Left colon (tissue), 2 donors: ENCODE results near the gene OR2H1. TPM values are rescaled to one million over a fixed set of nuclear protein-coding genes. Genes with fewer than 3 reads are reported as not detected.

Experiments
- ATAC-seq: fragments of 200-7000 bp; cut with Tn5 transposase; one replicate; pipeline ENCODE4 v1.9.1; 2020; ENCODE audit warnings: mild to moderate bottlenecking, moderate library complexity
- DNase-seq, 2 donors: peaks; one replicate each; pipeline ENCODE4 v3.0.0-alpha.2; 2020
- intact Hi-C, 2 donors: fragments of 100-400 bp; cut with DNase I in 1 of 2; cut with micrococcal nuclease in 1 of 2; formaldehyde crosslinking; loops; one replicate each; pipeline versions ENCODE4 v1.11.2 to v1.14.0; 2022; cut with DNase I, micrococcal nuclease
- total RNA-seq, 2 donors: library from RNA; stranded (reverse); fragmentation: NEBNext Ultra II Directional; extraction: Animal tissue kit (Norgen Biotek cat#: 25700); gene quantifications; one replicate each; pipeline ENCODE4 v1.2.1, GENCODE V29; 2021
- donor health status: DM: no; HTN: no; CAD: no.
- donor health status: DM: yes; HTN: yes; CAD: no.

The OR2H1 gene
- total RNA-seq, 2 donors from 2014 or later = not detected

DNA sequence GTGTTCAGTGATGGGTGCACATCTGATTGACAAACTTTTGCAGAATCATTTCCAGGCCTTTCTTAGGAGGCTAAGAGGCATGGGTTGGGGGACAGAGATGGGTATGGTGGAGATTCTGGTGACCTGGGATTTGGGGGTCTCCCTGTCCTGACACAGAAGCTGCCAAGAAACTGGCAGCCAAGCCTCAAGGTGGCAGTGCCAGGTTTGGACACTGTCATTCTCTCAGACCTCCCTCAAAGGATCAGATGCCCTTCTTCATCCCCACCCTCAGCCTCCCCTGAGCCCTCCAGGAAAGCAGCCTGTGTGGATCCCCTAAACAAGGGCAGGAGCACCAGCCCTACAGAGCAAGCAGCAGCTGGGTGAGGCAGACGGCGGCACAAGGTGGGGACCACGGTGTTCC is 48.9 kb downstream of the OR2H1 start:
- intact Hi-C loops = no loop called here

DNA sequence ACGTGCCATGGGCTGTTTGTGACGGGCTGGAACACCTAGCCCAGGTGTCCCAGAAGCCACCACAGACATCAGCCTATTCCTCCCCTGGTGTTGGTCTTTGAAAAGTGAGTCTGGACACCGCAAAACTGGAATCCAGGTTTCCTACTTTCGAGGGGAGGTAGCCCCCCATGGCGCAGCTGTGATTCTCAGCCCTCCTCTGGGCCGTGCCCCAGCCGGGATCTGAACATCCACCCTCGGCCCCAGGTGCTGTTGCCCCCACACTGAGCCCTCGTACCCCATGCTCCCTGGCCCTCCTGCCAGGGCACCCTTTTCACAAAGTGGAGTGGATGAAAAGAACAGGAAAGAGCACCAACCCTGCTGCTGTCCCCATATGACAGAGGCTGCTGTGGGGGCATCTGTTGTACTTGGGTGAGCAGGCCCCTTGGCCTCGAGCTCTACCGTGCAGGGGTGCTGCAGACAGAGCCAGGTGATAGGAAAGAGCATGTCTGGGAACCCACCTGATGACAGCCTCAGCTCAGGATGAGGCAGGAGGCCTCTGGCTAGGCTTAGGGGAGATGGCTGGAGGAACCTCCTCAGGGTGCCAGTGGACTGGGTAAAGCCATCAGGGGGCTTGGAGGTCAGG is 49.6 kb downstream of the OR2H1 start:
- ATAC-seq (no peak), DNase-seq (no peak)
- intact Hi-C loops = no loop called here

More for the DNA sequence above, 48.9 kb downstream of the OR2H1 start:
- no peak for ATAC-seq
- DNase-seq = no peak

DNA sequence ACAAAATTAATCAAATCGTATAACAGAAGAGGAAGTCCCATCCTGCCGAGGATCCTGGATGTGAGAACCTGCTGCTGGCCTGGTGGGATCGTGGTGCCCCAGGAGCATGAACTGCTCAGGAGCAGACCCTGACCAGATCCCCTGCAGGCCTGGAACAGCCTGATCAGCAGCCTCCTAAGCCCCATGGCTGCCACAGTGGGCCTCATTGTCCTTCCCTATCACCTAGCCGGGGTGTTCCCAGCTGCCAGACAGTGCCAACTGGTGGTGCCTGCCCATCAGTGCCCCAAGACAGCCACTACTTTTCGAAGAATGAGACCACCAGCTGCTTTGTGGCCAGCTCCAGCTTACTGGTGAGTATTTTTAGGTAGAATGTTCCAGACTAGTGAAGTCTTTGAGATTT is 50.4 kb downstream of the OR2H1 start:
- intact Hi-C loops = no loop called here
- no peak for DNase-seq
- ATAC-seq = no peak

DNA sequence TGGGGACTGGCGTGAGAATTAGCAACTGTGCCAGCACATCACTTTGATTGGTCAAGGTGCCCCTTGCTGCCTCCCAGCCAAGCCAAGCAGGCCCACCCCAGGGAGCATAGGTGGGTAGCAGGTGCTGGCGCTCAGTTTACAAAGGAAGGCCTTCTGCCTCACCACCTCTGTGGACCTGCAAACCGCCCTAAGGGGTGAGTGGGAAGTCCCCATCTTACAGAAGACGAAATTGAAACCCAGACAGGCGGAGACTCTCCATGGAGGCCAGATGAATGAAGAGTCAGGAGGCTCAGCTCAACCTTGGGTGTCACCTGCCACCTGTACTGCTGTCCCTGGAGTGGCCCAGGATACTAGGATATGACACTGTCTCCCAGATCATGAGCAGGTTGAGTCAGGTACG is 52.3 kb downstream of the OR2H1 start:
- intact Hi-C loops = no loop called here
- no peak for ATAC-seq
- no peak for DNase-seq

DNA sequence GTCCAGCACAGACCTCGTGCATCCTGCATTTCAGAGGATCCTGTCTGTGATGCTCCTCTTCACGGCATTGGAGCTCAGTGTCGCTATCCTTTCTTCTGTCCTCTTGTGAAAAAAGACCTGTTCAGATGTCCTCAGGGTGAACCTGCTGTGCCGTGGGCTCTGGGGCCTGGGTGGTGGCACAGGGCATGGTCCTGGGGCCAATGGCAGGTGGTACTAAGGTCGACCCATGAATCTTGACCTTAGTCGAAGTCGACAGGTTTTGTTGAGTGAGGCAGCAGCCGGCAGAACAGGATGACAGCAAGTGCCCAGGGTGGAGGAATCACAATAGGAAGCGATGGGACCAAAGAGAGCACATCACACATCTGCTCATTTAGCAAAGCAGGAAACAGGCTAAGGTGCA is 52.8 kb downstream of the OR2H1 start:
- DNase-seq = no peak
- intact Hi-C loops = no loop called here
- no peak for ATAC-seq

DNA sequence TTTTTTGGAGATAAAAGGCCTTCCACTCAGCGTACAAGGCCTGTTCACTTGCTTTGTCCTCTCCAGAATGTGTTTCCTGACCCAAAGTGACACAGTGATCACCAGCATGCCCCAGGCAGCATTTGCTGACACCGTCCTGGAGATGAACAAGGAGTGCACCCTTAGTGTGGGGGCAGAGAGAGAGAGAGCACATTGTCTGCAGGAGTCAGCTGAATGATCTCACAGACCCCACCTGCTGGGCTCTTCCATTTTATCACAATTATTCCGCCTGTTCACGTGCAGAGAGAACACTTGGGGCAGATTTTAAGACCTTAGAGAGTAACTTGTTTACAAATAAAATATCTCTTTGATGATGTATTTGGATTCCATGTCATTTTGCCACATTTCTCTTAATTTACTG is 53.2 kb downstream of the OR2H1 start:
- intact Hi-C loops = no loop called here
- ATAC-seq = no peak
- DNase-seq = no peak

DNA sequence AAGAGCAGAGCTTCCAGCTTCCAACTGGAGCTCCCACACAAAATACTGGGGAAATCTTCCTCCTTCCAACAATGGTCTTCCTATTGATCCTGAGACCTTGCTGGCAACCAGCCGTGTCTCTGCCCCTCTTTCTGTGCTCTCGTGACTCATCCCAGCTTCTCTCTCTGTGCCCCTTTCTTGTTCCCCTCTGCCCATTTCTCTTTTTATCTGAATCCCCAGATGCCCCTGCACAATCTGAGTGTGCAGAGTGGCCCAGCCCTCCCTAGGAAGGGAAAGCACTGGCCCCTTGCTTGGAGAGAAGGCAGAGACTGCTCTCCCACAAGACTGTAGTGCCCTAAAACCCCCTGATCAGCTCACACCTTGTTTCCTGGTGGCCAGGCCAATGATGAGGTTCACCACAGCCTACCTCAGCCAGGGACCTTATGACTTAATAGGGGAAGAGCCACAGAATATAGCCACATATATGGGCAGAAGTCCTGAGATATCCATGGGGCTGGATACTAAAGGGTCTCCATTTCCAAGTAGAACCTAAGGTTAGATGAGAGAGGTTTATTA is 53.9 kb downstream of the OR2H1 start:
- ATAC-seq (no peak), DNase-seq (no peak)
- intact Hi-C loops = no loop called here

Other genes starting within 250 kb of the OR2H1 start
- gene OR14J1, start 155.5 kb upstream of the OR2H1 start, total RNA-seq = not detected
- gene OR5V1, start 88.3 kb upstream of the OR2H1 start, total RNA-seq = not detected
- not detected for gene OR12D3, start 81.9 kb upstream of the OR2H1 start, total RNA-seq
- not detected for gene OR12D2, start 61.5 kb upstream of the OR2H1 start, total RNA-seq
- not detected for gene OR12D1, start 42.2 kb upstream of the OR2H1 start, total RNA-seq
- not detected for gene OR10C1, start 17.8 kb upstream of the OR2H1 start, total RNA-seq
- not detected for gene OR11A1, start 84 bp upstream of the OR2H1 start, total RNA-seq
- under 1 TPM in 1 of 2 donors, not detected in 1; 0.28 TPM for gene MAS1L, start 30.8 kb downstream of the OR2H1 start, total RNA-seq
- gene UBD, start 102.6 kb downstream of the OR2H1 start, total RNA-seq = 1 to 10 TPM; 2.3 to 2.7 TPM
- gene OR2H2, start 128.0 kb downstream of the OR2H1 start, total RNA-seq = not detected
- gene GABBR1, start 176.0 kb downstream of the OR2H1 start, total RNA-seq = 10 to 100 TPM; 16.7 to 21.8 TPM
- not detected for gene MOG, start 199.9 kb downstream of the OR2H1 start, total RNA-seq
- not detected for gene ZFP57, start 224.0 kb downstream of the OR2H1 start, total RNA-seq